ENCODE measurements around the gene EPB41L3.
"Not testable (repeated sequence)": the region's sequence is repeated elsewhere in the genome, so short reads cannot be mapped to it uniquely, and the experiment has no call there.

Gene EPB41L3

GRCh38 chr18:5543773-5544389 lies at the start of gene EPB41L3:
Gene EPB41L3, minus strand, starts transcription at chr18:5543997. Its CDS starts 54,814 bp downstream, at chr18:5489183.
- no peak for DNase-seq

- no peak for DNase-seq
Measured at GRCh38 chr18:5588529-5588928, 44.7 kb upstream of the EPB41L3 start.

GRCh38 chr18:5585653-5586052 lies 41.9 kb upstream of the EPB41L3 start:
- DNase-seq: no peak

- no peak for DNase-seq
Measured at GRCh38 chr18:5584746-5585417, 41.1 kb upstream of the EPB41L3 start.

GRCh38 chr18:5582849-5583681 lies 39.3 kb upstream of the EPB41L3 start:
- no peak for DNase-seq

GRCh38 chr18:5582076-5582475 lies 38.3 kb upstream of the EPB41L3 start:
- DNase-seq: no peak

GRCh38 chr18:5574843-5575242 lies 31.0 kb upstream of the EPB41L3 start:
- DNase-seq: no peak

GRCh38 chr18:5571666-5572065 lies 27.9 kb upstream of the EPB41L3 start:
- no peak for DNase-seq

GRCh38 chr18:5570613-5571012 lies 26.8 kb upstream of the EPB41L3 start:
- DNase-seq: not testable (repeated sequence)

GRCh38 chr18:5568416-5568815 lies 24.6 kb upstream of the EPB41L3 start:
- DNase-seq: no peak

GRCh38 chr18:5558851-5559250 lies 15.1 kb upstream of the EPB41L3 start:
- no peak for DNase-seq

GRCh38 chr18:5556310-5556974 lies 12.6 kb upstream of the EPB41L3 start:
- DNase-seq: no peak

GRCh38 chr18:5554629-5555028 lies 10.8 kb upstream of the EPB41L3 start:
- no peak for DNase-seq

- peak; percentile 22 to 30 for DNase-seq
Measured at GRCh38 chr18:5546660-5547059, 2.9 kb upstream of the EPB41L3 start.

GRCh38 chr18:5543036-5543680 lies 639 bp downstream of the EPB41L3 start:
- DNase-seq: no peak

- DNase-seq: no peak
Measured at GRCh38 chr18:5542515-5543035, 1.2 kb downstream of the EPB41L3 start.

- DNase-seq: no peak
Measured at GRCh38 chr18:5541644-5542043, 2.2 kb downstream of the EPB41L3 start.

- DNase-seq: no peak
Measured at GRCh38 chr18:5539391-5539790, 4.4 kb downstream of the EPB41L3 start.

GRCh38 chr18:5538544-5538943 lies 5.3 kb downstream of the EPB41L3 start:
- no peak for DNase-seq

- no peak for DNase-seq
Measured at GRCh38 chr18:5537860-5538259, 5.9 kb downstream of the EPB41L3 start.

- no peak for DNase-seq
Measured at GRCh38 chr18:5534845-5535244, 9.0 kb downstream of the EPB41L3 start.

- no peak for DNase-seq
Measured at GRCh38 chr18:5532066-5532465, 11.7 kb downstream of the EPB41L3 start.

Measured in Kasumi-1 (cell line).